Measurements from ENCODE around the gene STING1.

DNA sequence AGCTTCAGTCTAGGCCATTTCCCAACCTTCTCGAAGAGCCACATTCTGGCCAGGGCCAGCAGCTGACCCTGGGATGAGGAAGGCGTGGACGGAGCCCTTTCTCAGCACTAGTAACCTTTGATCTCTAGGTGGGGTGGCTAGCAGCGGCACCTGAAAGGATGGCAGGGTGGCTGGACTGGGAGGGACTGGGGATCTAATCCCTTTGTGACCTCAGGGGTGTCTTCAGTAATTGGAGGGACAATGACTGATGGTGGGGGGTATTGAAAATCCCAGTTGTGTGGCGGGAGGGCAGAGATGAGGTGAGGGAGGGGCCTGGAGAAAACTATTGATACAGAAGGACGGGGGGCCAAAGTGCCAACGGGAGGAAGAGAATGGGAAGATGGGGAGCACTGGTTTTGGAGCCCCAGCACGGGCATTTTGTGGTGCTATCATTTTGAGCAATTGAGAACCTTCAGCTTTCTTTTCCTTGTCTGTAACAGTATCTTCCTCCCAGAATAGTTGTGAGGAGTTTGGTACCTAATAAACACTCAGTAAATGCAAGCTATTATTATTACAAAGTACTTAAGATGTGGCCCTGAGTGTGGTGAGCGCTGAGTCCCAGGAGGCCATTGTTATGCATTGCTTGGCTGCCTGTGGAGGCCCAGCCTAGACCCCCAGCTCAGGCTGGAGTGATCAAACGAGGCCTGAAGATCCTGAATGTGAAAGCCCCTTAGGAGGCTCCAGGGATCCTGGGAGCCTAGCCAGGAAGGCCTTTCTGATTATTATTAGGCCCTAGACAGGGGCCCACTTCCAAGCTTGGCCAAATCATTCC, 41.3 kb upstream of the STING1 start:
- TF ChIP-seq CTCF (IDR thresholded peaks at IDR 0.05; ENCODE audit: borderline replicate concordance, extremely low read depth, low read length, poor library complexity, severe bottlenecking) (no peak), EZH2 (IDR thresholded peaks at IDR 0.05; ENCODE audit: borderline replicate concordance, low read depth, low read length, severe bottlenecking) (no peak)
